HG03575 (cell line): ENCODE results near the gene AGO1.
"Not testable (repeated sequence)": the region's sequence is repeated elsewhere in the genome, so short reads cannot be mapped to it uniquely, and the experiment has no call there.

Source experiments
- ATAC-seq: cut with Tn5 transposase; IDR thresholded peaks from one replicate; pipeline ENCODE4 v1.9.1; 2021; ENCODE audit not compliant: unreplicated experiment, insufficient number of reproducible peaks, low FRiP score; ENCODE audit errors: extremely low read depth

The AGO1 gene

GRCh38 chr1:35947547-35947946 is 64.5 kb downstream of the AGO1 start:
- ATAC-seq: no peak

GRCh38 chr1:35958558-35958957 is 75.5 kb downstream of the AGO1 start:
- ATAC-seq: no peak

GRCh38 chr1:35959304-35959703 is 76.3 kb downstream of the AGO1 start:
- ATAC-seq: no peak

GRCh38 chr1:35962952-35963351 is 79.9 kb downstream of the AGO1 start:
- ATAC-seq: no peak

GRCh38 chr1:35964277-35964676 is 81.3 kb downstream of the AGO1 start:
- ATAC-seq: not testable (repeated sequence)

- no peak for ATAC-seq
Measured at GRCh38 chr1:35968396-35968795, 85.4 kb downstream of the AGO1 start.

- ATAC-seq: no peak
Measured at GRCh38 chr1:35971601-35972000, 88.6 kb downstream of the AGO1 start.

GRCh38 chr1:35972631-35973030 is 89.6 kb downstream of the AGO1 start:
- not testable (repeated sequence) for ATAC-seq

GRCh38 chr1:35980090-35980489 is 97.1 kb downstream of the AGO1 start:
- ATAC-seq: no peak
